Activated T-helper 1 cell treated with anti-CD3 and anti-CD28 coated beads, Interleukin-2, amount 50 U/mL, for 16 hours (primary cell): ENCODE results near the gene FIGLA.

Source experiments
- DNase-seq, 2 donors: peaks; one replicate each; pipeline ENCODE4 v3.0.0-alpha.2; 2020; ENCODE audit warnings: low read depth in 1 of 2, low spot score in 1 of 2

The FIGLA gene, protein sequence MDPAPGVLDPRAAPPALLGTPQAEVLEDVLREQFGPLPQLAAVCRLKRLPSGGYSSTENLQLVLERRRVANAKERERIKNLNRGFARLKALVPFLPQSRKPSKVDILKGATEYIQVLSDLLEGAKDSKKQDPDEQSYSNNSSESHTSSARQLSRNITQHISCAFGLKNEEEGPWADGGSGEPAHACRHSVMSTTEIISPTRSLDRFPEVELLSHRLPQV

DNA sequence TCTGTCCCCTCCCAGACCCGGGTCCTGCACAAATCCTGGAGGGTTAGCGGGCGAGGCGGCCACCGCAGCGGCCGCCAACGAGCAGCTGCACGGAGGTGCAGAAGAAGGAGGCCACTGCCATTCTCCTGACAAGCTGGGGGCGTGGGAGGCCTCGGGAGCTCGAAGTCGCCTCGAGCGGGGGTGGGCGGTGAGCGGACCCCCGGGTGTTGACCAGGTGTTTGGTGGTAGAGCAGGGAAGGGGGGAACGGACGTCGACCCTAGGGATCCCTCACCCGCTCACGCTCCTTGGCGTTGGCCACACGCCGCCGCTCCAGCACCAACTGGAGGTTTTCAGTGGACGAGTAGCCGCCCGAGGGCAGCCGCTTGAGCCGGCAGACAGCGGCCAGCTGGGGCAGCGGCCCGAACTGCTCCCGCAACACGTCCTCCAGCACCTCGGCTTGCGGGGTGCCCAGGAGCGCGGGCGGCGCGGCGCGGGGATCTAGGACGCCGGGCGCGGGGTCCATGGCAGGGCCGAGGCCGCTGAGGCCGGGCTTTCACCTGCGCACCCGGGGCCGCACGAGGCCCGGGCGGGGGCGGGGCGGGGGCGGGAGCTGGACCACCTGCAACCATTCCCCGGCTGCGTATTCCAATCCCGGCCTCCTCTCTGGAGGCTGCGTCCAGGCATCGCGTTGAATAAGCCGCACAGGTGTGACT, at the start of gene FIGLA:
TSS of gene FIGLA (minus strand) at position 508 of the 693 bp plus-strand sequence. CDS start at position 503, 5 bp downstream.
- DNase-seq = no peak

DNA sequence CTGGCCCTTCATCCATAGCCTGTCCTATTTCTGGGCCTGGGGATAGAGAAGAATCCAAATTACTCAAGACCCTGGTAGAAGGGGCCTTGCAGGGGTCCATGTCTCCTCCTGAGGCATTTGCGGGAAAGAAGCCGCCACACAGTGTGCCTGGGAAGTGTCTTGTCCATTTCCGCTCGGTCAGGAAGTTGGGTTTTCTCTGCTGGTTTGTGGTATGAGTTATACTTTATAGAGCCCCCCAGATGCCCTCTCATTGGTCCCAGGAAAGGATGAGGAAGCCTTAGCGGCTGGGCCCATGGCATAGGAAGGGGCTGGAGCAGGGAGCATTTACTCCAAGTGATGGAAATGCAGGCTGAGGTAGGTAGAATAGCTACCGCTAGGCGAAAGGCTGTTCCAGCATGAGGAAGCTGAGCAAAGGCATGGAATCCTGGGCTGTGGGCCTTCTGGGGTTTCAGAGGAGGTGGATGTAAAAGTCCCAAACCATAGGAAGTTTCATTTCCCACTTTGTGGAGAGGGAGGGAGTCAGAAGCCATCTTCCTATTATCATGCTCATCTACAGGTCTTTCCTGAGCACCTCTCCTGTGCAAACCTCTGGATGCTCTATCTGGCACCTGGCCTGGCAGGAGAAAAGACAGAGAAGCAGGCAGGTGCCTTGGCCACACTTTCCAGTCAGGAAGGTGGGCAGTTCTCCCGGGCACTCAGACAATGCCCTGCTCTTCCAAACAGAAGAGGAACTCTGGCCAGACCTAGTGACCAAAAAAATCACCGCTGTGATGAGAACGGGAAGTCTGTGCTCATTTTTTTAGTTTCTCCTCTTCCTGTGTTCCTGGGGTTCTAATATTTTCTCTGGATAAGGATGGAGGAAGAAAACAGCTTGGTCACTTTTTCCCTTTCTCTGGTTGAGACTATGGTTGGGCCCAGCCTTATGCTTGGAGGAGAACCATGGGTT, 47.8 kb upstream of the FIGLA start:
- no peak for DNase-seq

DNA sequence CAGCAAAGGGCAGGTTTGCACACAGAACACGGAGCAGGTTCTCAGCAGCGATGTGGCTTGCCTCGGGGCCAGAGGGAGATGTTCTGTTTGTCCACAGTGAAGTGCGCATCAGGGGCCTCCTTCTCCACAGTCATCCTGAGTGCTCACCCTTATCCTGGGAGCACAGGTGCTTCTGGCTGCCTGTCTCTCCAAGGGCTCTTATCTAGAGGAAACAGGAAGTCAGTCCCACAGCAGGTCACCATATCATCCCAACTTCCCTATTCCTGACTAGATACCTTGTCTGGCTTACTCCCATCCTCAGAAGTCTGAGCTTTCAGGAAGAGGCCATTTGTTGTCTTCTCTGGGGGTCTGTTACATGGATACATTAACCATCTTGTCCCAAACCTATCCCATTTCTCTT, 45.2 kb upstream of the FIGLA start, which contains the start of gene CD207:
TSS of gene CD207 (minus strand) at position 174 of the 400 bp plus-strand sequence. CDS start at position 134, 40 bp downstream.
- no peak for DNase-seq

DNA sequence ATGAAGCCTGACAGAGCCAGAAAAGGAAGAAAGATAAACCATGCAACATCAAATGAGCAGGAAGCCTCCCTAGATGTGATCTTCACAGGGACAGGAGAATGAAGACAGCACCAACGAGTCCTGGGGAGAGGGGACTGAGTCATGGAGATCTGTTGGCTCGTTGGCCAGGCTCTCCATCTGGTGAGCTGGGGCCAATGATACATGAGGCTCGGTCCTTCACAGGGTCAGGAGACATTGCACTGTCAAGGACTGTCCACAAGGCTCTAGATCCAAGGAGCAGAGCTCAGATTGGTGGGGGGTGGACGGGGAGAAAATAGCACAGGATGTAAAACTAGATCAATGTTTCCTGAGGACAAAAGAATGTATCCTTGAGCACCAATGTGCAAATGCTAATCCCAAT, 44.4 kb upstream of the FIGLA start:
- no peak for DNase-seq

DNA sequence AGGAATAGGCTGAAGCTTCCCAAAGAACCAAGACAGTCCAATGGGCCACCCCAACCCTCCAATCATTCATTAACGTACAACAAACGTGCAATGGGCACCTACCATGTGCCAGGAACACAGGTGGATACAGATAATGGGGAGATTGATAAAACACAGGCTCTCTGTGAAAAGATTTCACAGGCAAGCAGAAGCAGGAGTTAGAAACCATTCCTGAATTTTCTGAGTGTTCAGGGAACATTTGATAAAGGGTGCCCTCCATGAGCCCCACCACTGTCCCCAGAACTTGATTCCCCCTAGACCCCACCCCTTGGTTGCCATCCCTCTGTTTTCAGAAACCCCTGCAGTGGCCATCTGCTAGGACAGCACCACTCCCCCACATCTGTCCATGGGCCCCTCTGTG, 43.7 kb upstream of the FIGLA start:
- DNase-seq = no peak

DNA sequence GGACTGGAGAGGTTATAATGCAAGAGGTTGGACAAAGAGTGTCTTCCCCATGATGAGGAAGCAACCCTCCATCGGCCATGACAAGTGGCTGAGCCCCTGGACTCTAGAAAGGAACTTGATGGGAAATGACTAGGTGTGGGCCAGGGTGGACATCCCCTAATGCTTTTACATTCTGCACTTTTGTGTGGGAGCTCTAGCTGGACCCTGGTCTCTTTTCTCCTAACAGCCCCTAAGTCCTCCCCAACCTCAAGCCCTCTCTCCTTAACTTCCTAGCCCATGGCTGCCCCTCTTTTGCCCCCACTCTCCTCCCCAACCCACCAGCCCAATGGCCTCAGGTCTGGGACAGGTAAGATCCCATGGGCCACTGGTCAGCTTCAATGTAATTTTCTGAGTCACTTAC, 42.8 kb upstream of the FIGLA start:
- DNase-seq = no peak

DNA sequence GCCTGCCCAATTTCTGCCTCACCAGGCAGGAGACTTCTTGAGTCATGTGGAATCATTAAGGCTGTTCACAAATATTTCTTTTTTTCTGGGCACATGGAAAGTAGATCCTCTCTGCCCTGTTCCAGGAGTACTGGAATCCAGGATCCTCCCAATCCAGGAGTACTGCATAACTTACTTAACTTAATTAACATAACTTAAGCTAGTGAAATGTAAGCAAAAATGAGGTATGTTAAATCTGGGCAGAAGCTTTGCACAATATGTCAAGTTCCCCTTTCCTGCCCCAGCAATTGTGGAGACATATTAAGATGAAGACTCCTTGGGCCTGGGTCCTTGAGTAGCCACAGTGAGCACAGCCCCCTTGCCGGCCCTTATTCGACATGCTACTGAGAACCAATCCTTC, 41.9 kb upstream of the FIGLA start:
- no peak for DNase-seq

DNA sequence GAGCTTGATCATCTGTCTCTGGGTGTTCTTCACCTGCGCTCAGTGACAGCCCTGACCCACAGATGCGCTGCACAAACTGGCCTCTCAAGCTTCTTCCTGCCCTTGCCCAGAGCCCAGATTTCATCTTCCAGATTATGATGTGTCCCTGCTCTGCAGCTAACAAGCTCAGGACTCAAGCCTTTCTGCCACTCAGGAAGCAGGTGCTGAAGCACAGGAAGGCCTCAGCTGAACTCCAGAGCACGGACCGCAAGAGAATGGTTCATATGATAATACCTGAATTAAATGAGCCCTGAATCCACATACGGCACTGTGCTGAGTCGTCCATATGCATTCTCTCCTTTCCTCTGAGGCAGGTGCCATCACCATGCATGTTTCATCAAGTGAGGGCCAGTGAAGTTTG, 41.4 kb upstream of the FIGLA start:
- DNase-seq = no peak

DNA sequence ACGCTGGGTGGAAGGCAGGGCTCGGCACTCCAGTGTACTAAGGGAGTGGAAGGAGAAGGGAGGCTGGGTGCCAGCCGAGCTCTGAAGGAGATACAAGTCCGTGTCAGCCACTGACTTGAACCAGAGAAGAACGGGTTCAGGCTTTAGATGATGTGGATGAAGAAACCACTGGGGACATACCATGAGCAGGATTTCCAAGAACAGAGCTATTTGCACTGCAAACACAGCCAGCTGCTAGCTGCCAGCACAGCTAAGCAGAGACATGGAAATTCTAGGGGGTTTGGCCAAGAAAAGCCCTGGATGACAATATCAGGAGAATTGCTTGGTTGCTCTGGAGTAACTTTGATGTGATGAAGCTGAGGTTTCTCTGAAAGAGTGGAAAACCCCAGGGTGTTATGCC, 39.9 kb upstream of the FIGLA start:
- no peak for DNase-seq

DNA sequence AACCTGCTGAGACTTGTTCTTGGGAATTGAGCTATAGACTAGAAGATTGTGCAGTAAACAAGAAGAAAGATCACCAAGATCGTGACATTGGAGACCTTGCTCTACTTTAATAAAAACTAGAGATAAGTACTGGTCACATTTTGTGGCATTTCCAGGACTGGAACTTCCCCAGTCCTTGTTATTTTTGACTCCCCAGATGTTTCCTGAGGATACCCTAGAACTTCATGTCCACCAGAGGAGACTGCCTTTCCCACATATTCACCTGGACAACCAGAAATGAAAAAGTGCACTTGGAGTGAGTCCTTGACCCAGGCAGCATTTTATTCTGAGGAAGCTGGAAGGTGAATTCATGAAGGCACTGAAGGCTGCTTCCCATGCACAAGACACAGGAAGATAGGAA, 39.5 kb upstream of the FIGLA start:
- no peak for DNase-seq

DNA sequence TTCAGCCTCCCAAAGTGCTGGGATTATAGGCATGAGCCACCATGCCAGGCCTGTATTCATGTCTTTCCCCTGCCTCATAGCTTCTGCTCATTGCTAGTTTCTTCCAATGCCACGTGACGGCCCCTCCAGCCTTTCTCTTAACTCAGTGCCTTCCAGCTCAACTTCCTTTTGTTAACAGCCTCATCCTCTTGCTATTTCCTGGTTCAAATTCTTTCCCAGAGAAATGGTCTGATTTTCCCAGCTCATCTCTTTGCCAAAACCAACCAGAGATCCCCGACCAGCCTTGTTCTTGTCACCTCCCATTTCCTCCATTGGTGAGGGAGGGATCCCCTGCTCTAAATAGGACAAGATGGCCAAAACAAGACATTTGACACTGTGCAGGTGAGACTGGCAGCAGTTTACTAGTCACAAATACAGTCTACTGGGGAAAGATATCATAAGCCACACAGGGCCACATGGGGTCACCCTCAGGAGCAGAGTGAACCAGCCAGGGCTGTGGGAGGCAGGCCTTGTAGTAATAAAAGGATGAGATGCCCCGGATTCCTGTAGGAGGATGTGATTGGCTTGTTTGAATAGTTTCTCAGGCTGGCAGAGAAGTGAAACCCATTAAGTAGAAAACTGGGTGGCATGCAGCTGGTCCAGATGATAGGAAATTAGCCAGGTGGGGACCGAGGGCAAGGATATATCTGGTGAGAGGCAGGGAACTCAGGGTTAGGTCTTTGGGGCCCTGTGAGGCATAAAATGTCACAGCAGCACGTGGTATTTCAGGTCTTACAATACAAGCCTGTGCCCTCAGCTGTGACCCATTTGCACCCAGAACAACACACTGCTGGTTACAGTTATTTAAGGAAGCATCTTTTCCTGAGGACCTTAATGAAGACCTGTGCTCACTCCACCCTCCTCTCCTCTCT, 38.7 kb upstream of the FIGLA start:
- DNase-seq = no peak

DNA sequence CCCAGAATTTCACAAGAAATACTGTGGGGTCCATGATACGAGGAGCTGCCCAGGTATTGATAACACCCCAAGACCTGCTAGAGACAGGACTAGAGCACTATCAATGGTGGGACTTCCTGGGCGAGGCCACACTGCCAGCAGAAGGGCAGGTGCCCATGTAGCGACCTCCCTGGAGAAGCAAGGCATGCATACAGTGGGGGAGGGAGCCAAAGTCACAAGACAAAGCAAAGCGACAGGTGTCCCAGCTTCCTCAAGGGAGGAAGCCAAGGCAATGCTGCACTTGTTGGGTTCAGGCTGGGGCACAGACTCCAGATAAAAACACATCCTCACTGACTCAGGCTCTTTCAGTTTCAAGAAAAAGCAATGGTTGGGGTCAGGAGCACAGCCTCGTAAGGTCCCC, 37.7 kb upstream of the FIGLA start:
- no peak for DNase-seq

DNA sequence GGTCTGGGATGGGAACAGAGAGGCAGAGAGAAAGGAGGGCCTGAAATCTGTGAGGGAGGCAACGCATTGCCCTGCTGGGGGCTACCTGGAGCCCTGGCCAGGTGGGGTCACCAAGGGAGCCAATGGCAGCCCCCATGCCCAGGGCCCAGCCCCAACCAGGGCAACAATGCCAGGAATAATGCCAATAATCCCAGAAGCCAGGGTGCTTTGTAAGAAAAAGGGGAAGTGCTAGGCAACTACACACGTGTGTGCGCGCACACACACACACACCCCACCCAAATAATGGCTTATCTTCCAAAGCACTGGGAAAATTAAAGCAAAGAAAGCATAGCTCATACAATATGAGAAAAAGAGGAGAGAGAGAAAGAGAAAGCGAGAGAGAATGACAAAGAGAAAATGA, 36.9 kb upstream of the FIGLA start:
- no peak for DNase-seq

DNA sequence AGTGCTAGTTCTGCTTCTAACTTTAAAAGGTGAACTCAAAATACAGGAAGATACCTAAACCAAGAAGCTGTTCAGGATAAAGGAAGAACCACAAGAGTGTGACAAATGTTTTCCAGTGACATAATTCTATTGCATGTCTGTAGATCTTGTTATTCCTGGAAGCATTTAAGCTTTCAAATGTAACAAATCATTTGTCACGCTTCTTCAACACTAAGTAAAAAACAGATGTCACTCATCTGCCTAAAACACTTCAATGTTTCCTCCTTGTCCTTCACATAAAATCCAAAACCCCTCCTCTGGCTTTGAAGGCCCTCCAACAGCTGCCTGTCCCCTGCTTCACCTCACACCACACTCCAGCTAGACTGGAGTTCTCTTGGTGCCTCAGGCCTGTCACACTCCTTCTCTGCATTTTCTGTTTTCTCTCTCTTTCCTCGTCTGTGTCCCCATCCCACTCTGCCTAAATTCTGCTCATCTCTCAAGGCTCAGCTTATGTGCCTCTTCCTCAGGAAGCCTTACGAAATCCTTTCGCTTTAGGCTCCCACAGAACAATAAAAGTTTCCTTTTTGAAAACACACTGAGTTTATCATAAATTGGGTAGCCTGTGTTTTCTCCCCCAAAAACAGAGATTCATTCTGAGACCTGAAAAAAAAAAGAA, 36.4 kb upstream of the FIGLA start:
- no peak for DNase-seq

DNA sequence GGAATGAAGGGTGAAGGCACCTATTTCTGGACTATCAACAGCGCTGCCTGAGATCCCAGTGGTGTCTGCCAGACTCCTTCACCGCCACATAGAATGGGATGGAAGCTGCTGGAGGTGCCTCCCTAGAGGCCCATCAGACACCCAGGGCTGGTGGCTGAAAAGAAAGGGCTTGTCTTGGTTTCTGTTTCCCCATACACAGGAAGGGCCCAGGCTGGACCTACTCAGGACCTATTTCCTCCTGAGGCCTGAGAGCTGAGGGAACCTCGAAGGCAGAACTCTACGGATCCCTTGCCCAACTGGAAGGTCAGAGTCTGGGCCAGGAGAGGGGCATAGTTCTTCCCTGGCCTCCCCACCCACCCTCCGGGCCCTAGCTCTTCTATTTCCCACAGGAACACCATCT, 32.8 kb upstream of the FIGLA start:
- DNase-seq = no peak

DNA sequence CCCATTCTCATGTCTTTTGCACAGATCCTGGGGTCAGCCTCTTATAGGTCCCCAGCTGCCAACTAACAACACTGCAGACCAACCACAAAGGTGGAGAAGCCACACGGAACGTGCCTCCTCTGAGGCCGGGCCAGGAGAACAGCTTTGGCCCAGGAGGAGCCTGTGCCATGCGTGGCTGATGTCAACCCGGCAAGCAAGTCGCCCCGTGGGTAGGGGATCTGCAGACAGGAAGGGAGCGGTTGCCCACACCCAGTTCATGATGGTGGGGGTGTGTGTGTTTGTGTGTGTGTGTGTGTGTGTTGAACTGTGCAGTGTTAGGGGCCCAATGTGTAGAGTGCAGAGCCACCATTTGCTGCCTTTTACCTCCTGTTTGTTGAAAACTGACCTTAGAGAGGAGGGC, 32.4 kb upstream of the FIGLA start:
- DNase-seq = no peak

DNA sequence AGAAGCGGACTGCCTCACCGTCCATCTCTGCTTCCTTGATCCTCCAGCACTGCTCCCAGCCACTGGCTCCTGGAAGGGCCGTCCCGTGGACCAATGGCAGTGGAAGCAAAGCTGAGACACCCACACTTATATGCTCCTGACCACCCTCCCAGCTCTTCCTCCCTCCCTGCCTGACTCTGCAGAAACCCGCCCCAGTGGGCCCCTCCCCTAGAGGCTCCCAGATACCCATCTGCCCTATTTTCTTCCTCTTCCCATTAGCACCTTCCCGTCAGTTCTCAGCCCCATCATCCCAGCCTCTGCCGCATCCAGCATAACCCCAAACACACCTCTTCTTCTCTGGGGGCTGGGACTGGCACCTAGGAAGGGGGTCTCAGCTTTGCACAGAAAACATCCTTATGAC, 30.1 kb upstream of the FIGLA start, which contains the start of gene CLEC4F:
TSS of gene CLEC4F (minus strand) at position 101 of the 400 bp plus-strand sequence. CDS start at position 25, 76 bp downstream.
- DNase-seq = no peak

DNA sequence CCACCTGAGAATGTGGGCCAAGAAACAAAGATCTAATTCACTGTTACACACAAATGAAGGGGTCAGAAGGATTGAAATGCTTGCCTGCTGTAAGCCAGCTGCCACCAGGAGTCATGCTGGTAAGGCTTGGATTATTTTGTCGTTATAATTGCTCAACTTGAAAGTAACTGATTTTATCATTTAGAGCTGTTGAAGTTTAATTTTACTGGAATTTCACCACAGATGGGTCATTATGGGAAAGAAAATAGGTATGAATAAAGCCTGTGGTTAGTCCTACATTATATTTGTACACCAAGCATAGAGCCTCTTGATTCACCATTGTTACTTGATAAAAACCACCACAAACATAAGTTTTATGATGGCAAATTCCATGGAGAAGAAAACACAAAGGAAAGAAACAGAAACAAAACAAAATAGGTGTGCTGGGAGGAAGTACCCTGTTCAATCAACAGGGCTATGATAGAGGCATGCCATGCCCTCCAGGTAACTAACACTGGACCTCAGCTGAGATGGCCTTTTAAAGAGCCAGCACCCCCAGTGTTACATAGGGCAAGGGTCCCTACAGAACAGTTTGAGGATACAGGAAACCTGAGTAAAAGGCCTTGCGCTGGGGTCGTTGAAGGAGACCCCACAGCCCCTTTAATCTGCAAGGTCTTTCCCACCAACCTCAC, 27.0 kb upstream of the FIGLA start:
- no peak for DNase-seq

DNA sequence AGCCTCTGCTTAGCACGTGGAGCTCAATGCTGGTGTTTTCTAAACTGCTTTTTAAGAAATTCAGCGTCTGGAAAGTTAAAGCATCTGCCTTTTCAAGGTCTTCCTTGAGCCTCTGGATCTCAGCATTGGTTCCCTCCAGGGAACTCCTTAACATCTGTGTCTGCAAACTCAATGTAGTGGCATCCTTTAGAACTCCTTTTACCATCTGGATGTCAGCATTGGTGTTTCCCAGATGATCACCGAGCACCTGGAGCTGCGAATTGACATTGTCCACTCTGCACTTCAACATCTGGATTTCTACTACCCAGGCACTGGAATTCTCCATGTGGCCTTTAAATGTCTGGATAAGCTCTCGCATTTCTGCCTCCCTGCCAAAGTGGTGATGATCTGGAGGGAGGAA, 26.3 kb upstream of the FIGLA start:
- no peak for DNase-seq
